Breast epithelium (tissue), 4 donors: ENCODE results near the gene MPPED1. TPM values are rescaled to one million over a fixed set of nuclear protein-coding genes. Genes with fewer than 3 reads are reported as not detected.

ENCODE experiments used
- DNase-seq, 2 donors: peaks; one replicate each; pipeline ENCODE4 v3.0.0-alpha.2; 2019; ENCODE audit warnings: low spot score in 2 of 2
- H3K27ac ChIP-seq, 2 donors: fragments of 200-600 bp; sonication (generic) in 1 of 2; one replicate each; pipeline ENCODE4 v1.5.1; 2016 to 2019; ENCODE audit warnings: mild to moderate bottlenecking in 1 of 2
- H3K27me3 ChIP-seq, 2 donors: fragments of 200-600 bp; sonication (generic) in 1 of 2; one replicate each; pipeline versions ENCODE4 v1.5.1 to v1.6.0; 2017 to 2019; ENCODE audit warnings: control low read depth in 1 of 2, mild to moderate bottlenecking in 1 of 2
- H3K36me3 ChIP-seq: fragments of 200-600 bp; one replicate; pipeline ENCODE4 v1.5.1; 2019
- H3K4me1 ChIP-seq, 2 donors: fragments of 200-600 bp; sonication (generic); one replicate each; pipeline ENCODE4 v1.5.1; 2016 to 2019; ENCODE audit warnings: control low read depth in 1 of 2
- H3K4me3 ChIP-seq, 3 donors: fragments of 200-600 bp; sonication (generic); 1 replicate in 2 of 3; 2 replicates in 1 of 3; pipeline ENCODE4 v1.5.1; 2016 to 2019; ENCODE audit warnings: mild to moderate bottlenecking in 3 of 3, moderate library complexity in 2 of 3
- H3K9me3 ChIP-seq, 2 donors: fragments of 200-600 bp; sonication (generic) in 1 of 2; one replicate each; pipeline ENCODE4 v1.5.1; 2016 to 2019; ENCODE audit warnings: control low read depth in 1 of 2
- CTCF ChIP-seq, 3 donors: fragments of 450-650 bp; IDR thresholded peaks; one replicate each; pipeline ENCODE4 v1.5.1; 2016 to 2017; ENCODE audit warnings: antibody characterized with exemption in 3 of 3, mild to moderate bottlenecking in 3 of 3, moderate library complexity in 3 of 3
- POLR2A ChIP-seq: fragments of 450-650 bp; IDR thresholded peaks from one replicate; pipeline ENCODE4 v1.6.1; 2016; ENCODE audit warnings: antibody characterized with exemption, mild to moderate bottlenecking, moderate library complexity
- POLR2AphosphoS5 ChIP-seq, 3 donors: sonication (generic); formaldehyde crosslinking; IDR thresholded peaks; one replicate each; pipeline ENCODE4 v1.6.1; 2017; ENCODE audit warnings: antibody characterized with exemption in 3 of 3
- intact Hi-C: fragments of 100-400 bp; cut with DNase I; formaldehyde crosslinking; loops from one replicate; pipeline ENCODE4 v1.15.1; 2023; ENCODE audit warnings: low total_unique reads
- total RNA-seq, 3 donors: library from RNA; depleted of rRNA; stranded (reverse); fragments of >200 nt; gene quantifications; one replicate each; pipeline ENCODE4 v1.1.0, GENCODE V29; 2016

Gene MPPED1
- total RNA-seq, 3 donors from 2014 or later: 0.29 TPM; not detected in 2

DNA sequence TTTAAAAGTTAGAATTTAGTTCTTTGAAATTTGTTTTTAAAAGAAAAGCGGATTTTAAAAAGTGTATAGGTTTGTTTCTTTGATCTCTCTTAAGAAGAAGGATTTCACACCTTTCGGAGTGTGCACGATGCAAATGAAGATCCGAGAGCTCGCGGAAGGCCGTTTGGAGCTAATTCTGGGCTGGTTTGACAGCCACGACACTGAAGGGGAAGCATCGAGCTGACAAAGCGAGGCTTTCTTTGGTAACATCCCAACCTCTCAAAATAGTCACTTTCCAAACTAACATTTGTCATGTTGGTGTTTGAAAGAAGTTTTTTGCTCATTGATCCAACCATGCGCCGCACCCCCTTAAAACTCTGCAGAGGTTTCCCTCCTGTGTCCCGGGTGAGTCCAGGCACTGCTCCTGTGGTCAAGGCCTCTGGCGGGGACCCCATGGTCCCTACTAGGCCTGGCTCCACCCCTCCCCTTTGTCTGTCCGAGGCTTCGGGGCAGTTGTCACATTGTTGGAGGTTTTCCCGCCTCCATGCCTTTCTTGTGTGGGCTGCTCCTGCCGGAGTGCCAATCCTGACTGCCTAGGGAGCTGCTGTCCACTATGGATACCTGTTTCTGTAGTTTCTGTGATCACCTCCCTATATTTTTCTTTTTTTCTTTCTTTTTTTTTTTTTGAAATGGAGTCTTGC lies 39.7 kb downstream of the MPPED1 start:
- DNase-seq: no peak
- Histone ChIP-seq H3K4me3 (no peak overlapping the region), H3K27me3 (no peaks in the 10 kb centered on the region), H3K36me3 (no peaks in the 10 kb centered on the region), H3K27ac (no peak overlapping the region), H3K4me1 (no peaks in the 10 kb centered on the region), H3K9me3 (no peaks in the 10 kb centered on the region)
- intact Hi-C loops: no loop called here
- TF ChIP-seq POLR2A (no peak), CTCF (IDR thresholded peaks at IDR 0.05) (no peak)

GRCh38 chr22:43455846-43456245 lies 44.0 kb downstream of the MPPED1 start:
- H3K4me1 ChIP-seq: no peaks in the 10 kb centered on the region
- DNase-seq: no peak
- H3K36me3 ChIP-seq: no peaks in the 10 kb centered on the region
- H3K4me3 ChIP-seq: no peak overlapping the region
- H3K27me3 ChIP-seq: no peaks in the 10 kb centered on the region
- TF ChIP-seq POLR2AphosphoS5 (IDR thresholded peaks at IDR 0.05): no peak
- TF ChIP-seq POLR2A: no peak
- TF ChIP-seq CTCF (IDR thresholded peaks at IDR 0.05): no peak
- H3K9me3 ChIP-seq: peaks cover under 1 to 7% of the 10 kb centered on the region in 2 donors
- intact Hi-C loops: no loop called here
- no peak overlapping the region for H3K27ac ChIP-seq

- H3K27ac ChIP-seq: no peak overlapping the region
- no peaks in the 10 kb centered on the region for H3K36me3 ChIP-seq
- intact Hi-C loops: no loop called here
- peaks cover 3 to 8% of the 10 kb centered on the region in 2 donors for H3K9me3 ChIP-seq
- no peak for TF ChIP-seq CTCF (IDR thresholded peaks at IDR 0.05)
- TF ChIP-seq POLR2AphosphoS5 (IDR thresholded peaks at IDR 0.05): no peak
- no peak for TF ChIP-seq POLR2A
- no peaks in the 10 kb centered on the region for H3K4me1 ChIP-seq
- no peak for DNase-seq
- no peaks in the 10 kb centered on the region for H3K27me3 ChIP-seq
- H3K4me3 ChIP-seq: no peak overlapping the region
Measured at GRCh38 chr22:43457002-43457401, 45.2 kb downstream of the MPPED1 start.

- intact Hi-C loops: no loop called here
- Histone ChIP-seq H3K4me1 (no peaks in the 10 kb centered on the region), H3K4me3 (no peak overlapping the region), H3K27me3 (no peaks in the 10 kb centered on the region), H3K27ac (no peak overlapping the region), H3K9me3 (peaks cover 8 to 9% of the 10 kb centered on the region in 2 donors), H3K36me3 (no peaks in the 10 kb centered on the region)
- DNase-seq: no peak
- TF ChIP-seq POLR2A: no peak
- TF ChIP-seq CTCF (IDR thresholded peaks at IDR 0.05): no peak
- no peak for TF ChIP-seq POLR2AphosphoS5 (IDR thresholded peaks at IDR 0.05)
Measured at GRCh38 chr22:43462701-43463100, 50.9 kb downstream of the MPPED1 start.

DNA sequence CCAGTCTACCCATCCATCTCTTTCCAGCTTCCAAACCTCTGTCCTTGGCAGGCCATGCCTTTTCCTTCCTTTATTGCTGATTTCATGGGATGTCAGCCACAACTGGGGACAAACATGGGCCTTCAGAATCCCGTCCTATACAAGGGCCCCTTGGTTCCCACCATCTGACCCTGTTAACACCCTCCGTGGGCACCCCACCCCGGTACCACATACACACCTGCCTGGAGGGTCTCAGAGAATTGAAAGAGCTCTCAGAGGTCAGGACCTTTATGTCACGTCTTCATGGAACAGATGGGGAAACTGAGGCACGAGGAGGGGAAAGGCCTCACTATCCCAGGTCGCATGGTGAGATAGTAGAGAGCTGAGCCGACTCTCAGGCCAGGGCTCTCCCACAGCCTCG lies 53.0 kb downstream of the MPPED1 start:
- Histone ChIP-seq H3K9me3 (peaks cover 8 to 9% of the 10 kb centered on the region in 2 donors), H3K36me3 (no peaks in the 10 kb centered on the region), H3K4me1 (no peaks in the 10 kb centered on the region), H3K27ac (no peak overlapping the region), H3K4me3 (no peak overlapping the region), H3K27me3 (peaks cover 0 to 19% of the 10 kb centered on the region in 2 donors)
- intact Hi-C loops: no loop called here
- TF ChIP-seq CTCF (IDR thresholded peaks at IDR 0.05) (no peak), POLR2AphosphoS5 (IDR thresholded peaks at IDR 0.05) (no peak), POLR2A (no peak)
- DNase-seq: no peak
